ENCODE data around the gene MBD3. TPM values are rescaled to one million over a fixed set of nuclear protein-coding genes. Genes with fewer than 3 reads are reported as not detected.

MBD3 gene
- total RNA-seq, 1 experiment from 2014 or later, result 65.6 TPM

DNA sequence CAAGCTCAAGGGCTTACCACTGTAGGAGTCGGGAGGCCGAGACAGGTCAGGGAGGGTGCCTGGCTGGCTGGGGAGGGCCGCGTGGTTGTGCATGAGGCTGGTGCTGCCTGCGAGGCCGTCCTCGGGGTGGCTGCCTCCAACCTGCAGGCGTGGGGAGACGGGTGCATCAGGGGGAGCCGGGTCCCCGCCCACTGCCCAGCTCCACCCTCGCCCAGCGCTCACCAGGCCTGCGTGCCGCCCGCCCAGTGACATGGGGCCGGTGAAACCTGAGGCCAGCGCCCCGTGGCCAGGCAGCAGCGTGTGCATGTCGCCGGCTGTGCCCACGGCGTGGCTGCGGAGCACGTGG, 26.4 kb upstream of the MBD3 start:
- CTCF ChIA-PET, result no interaction called here
- no peaks in the 10 kb centered on the region for H3K9me3 Mint-ChIP-seq (ENCODE audit: low read depth, unreplicated experiment)
- BruUV-seq (replicated peaks), result no TSS peak
- no peak overlapping the region for H3K4me3 Mint-ChIP-seq (ENCODE audit: low read depth, unreplicated experiment)
- no peak for DNase-seq
- intact Hi-C loops (cut with micrococcal nuclease; ENCODE audit: unreplicated experiment), result no loop called here
- peaks cover 44% of the 10 kb centered on the region for H3K36me3 Mint-ChIP-seq (ENCODE audit: insufficient read depth, unreplicated experiment)
- no peak overlapping the region for H3K27ac Mint-ChIP-seq (ENCODE audit: unreplicated experiment)
- peaks cover 6% of the 10 kb centered on the region for H3K4me1 Mint-ChIP-seq (ENCODE audit: low read depth, unreplicated experiment)
- TF ChIP-seq, protein P1, sequence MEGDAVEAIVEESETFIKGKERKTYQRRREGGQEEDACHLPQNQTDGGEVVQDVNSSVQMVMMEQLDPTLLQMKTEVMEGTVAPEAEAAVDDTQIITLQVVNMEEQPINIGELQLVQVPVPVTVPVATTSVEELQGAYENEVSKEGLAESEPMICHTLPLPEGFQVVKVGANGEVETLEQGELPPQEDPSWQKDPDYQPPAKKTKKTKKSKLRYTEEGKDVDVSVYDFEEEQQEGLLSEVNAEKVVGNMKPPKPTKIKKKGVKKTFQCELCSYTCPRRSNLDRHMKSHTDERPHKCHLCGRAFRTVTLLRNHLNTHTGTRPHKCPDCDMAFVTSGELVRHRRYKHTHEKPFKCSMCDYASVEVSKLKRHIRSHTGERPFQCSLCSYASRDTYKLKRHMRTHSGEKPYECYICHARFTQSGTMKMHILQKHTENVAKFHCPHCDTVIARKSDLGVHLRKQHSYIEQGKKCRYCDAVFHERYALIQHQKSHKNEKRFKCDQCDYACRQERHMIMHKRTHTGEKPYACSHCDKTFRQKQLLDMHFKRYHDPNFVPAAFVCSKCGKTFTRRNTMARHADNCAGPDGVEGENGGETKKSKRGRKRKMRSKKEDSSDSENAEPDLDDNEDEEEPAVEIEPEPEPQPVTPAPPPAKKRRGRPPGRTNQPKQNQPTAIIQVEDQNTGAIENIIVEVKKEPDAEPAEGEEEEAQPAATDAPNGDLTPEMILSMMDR (IDR thresholded peaks at IDR 0.05; ENCODE audit: unreplicated experiment), result no peak
- no peaks in the 10 kb centered on the region for H3K27me3 Mint-ChIP-seq (ENCODE audit: unreplicated experiment)

- Mint-ChIP-seq H3K27ac (ENCODE audit: unreplicated experiment) (peak overlapping the region; percentile 47), H3K36me3 (ENCODE audit: insufficient read depth, unreplicated experiment) (peaks cover 40% of the 10 kb centered on the region), H3K9me3 (ENCODE audit: low read depth, unreplicated experiment) (no peaks in the 10 kb centered on the region), H3K4me1 (ENCODE audit: low read depth, unreplicated experiment) (peaks cover 6% of the 10 kb centered on the region), H3K4me3 (ENCODE audit: low read depth, unreplicated experiment) (peak overlapping the region; percentile 31), H3K27me3 (ENCODE audit: unreplicated experiment) (no peaks in the 10 kb centered on the region)
- BruUV-seq (replicated peaks), result no TSS peak
- intact Hi-C loops (cut with micrococcal nuclease; ENCODE audit: unreplicated experiment), result no loop called here
- TF ChIP-seq, protein P1 (IDR thresholded peaks at IDR 0.05; ENCODE audit: unreplicated experiment), result peak; percentile 32
- CTCF ChIA-PET, result no interaction called here
- peak; percentile 58 for DNase-seq
Observed at GRCh38 chr19:1618157-1619093, 25.8 kb upstream of the MBD3 start.

- Mint-ChIP-seq H3K36me3 (ENCODE audit: insufficient read depth, unreplicated experiment) (peaks cover 37% of the 10 kb centered on the region), H3K27me3 (ENCODE audit: unreplicated experiment) (no peaks in the 10 kb centered on the region), H3K4me1 (ENCODE audit: low read depth, unreplicated experiment) (peaks cover 6% of the 10 kb centered on the region), H3K4me3 (ENCODE audit: low read depth, unreplicated experiment) (no peak overlapping the region), H3K9me3 (ENCODE audit: low read depth, unreplicated experiment) (no peaks in the 10 kb centered on the region), H3K27ac (ENCODE audit: unreplicated experiment) (no peak overlapping the region)
- CTCF ChIA-PET, result no interaction called here
- no TSS peak for BruUV-seq (replicated peaks)
- TF ChIP-seq, protein P1 (IDR thresholded peaks at IDR 0.05; ENCODE audit: unreplicated experiment), result no peak
- intact Hi-C loops (cut with micrococcal nuclease; ENCODE audit: unreplicated experiment), result no loop called here
- no peak for DNase-seq
Observed at GRCh38 chr19:1616875-1617274, 24.2 kb upstream of the MBD3 start.

GRCh38 chr19:1616396-1616795, 23.7 kb upstream of the MBD3 start:
- BruUV-seq (replicated peaks), result no TSS peak
- DNase-seq, result no peak
- H3K4me3 Mint-ChIP-seq (ENCODE audit: low read depth, unreplicated experiment), result no peak overlapping the region
- no peak overlapping the region for H3K27ac Mint-ChIP-seq (ENCODE audit: unreplicated experiment)
- H3K9me3 Mint-ChIP-seq (ENCODE audit: low read depth, unreplicated experiment), result no peaks in the 10 kb centered on the region
- intact Hi-C loops (cut with micrococcal nuclease; ENCODE audit: unreplicated experiment), result no loop called here
- TF ChIP-seq, protein P1 (IDR thresholded peaks at IDR 0.05; ENCODE audit: unreplicated experiment), result no peak
- H3K36me3 Mint-ChIP-seq (ENCODE audit: insufficient read depth, unreplicated experiment), result peaks cover 38% of the 10 kb centered on the region
- CTCF ChIA-PET, result no interaction called here
- H3K27me3 Mint-ChIP-seq (ENCODE audit: unreplicated experiment), result no peaks in the 10 kb centered on the region
- H3K4me1 Mint-ChIP-seq (ENCODE audit: low read depth, unreplicated experiment), result peaks cover 6% of the 10 kb centered on the region
